GM18873 (cell line): ENCODE data around the gene RECQL.
"Not testable (repeated sequence)": the region's sequence is repeated elsewhere in the genome, so short reads cannot be mapped to it uniquely, and the experiment has no call there.

ENCODE experiments used
- ATAC-seq: cut with Tn5 transposase; IDR thresholded peaks from one replicate; pipeline ENCODE4 v1.9.1; 2021; ENCODE audit warnings: mild to moderate bottlenecking, moderate library complexity, moderate number of reproducible peaks; ENCODE audit not compliant: unreplicated experiment, low FRiP score

RECQL gene

GRCh38 chr12:21433525-21433924 lies 67.9 kb downstream of the RECQL start:
- no peak for ATAC-seq

- no peak for ATAC-seq
Measured at GRCh38 chr12:21429994-21430393, 71.4 kb downstream of the RECQL start.

GRCh38 chr12:21428241-21428640 lies 73.2 kb downstream of the RECQL start:
- ATAC-seq = no peak

GRCh38 chr12:21419009-21419699 lies 82.3 kb downstream of the RECQL start:
- ATAC-seq = not testable (repeated sequence)
